Activated CD8-positive, alpha-beta memory T cell treated with anti-CD3 and anti-CD28 coated beads for 48 hours (primary cell): ENCODE measurements around the gene MKX.
"Not testable (repeated sequence)": the region's sequence is repeated elsewhere in the genome, so short reads cannot be mapped to it uniquely, and the experiment has no call there.

ENCODE experiments used
- DNase-seq, 3 experiments: peaks; one replicate each; pipeline ENCODE4 v3.0.0-alpha.2; 2020; ENCODE audit warnings: low read depth in 2 of 3, low spot score in 2 of 3

Gene MKX

GRCh38 chr10:27695088-27695487 is 50.5 kb downstream of the MKX start:
- DNase-seq = no peak

- DNase-seq = no peak
These were observed 53.0 kb downstream of the MKX start for GRCh38 chr10:27692663-27693062.

- DNase-seq = no peak
These were observed 56.6 kb downstream of the MKX start for GRCh38 chr10:27688991-27689390.

- no peak for DNase-seq
These were observed 57.3 kb downstream of the MKX start for GRCh38 chr10:27688276-27688675.

- no peak for DNase-seq
These were observed 57.9 kb downstream of the MKX start for GRCh38 chr10:27687743-27688142.

- no peak for DNase-seq
These were observed 58.3 kb downstream of the MKX start for GRCh38 chr10:27687326-27687725.

GRCh38 chr10:27685681-27686080 is 59.9 kb downstream of the MKX start:
- DNase-seq = no peak

GRCh38 chr10:27683226-27683625 is 62.4 kb downstream of the MKX start:
- DNase-seq = no peak

- DNase-seq = not testable (repeated sequence)
These were observed 63.8 kb downstream of the MKX start for GRCh38 chr10:27681795-27682194.

- DNase-seq = no peak
These were observed 64.7 kb downstream of the MKX start for GRCh38 chr10:27680691-27681605.

GRCh38 chr10:27680006-27680557 is 65.5 kb downstream of the MKX start:
- DNase-seq = no peak

- no peak for DNase-seq
These were observed 66.2 kb downstream of the MKX start for GRCh38 chr10:27679369-27679912.

GRCh38 chr10:27678166-27678565 is 67.5 kb downstream of the MKX start:
- no peak for DNase-seq

- DNase-seq = no peak
These were observed 72.6 kb downstream of the MKX start for GRCh38 chr10:27673065-27673464.

GRCh38 chr10:27671821-27672220 is 73.8 kb downstream of the MKX start:
- DNase-seq = no peak

- no peak for DNase-seq
These were observed 81.2 kb downstream of the MKX start for GRCh38 chr10:27664461-27664860.

- no peak for DNase-seq
These were observed 82.0 kb downstream of the MKX start for GRCh38 chr10:27663621-27664020.

GRCh38 chr10:27661514-27662286 is 83.9 kb downstream of the MKX start:
- no peak for DNase-seq

- no peak for DNase-seq
These were observed 84.9 kb downstream of the MKX start for GRCh38 chr10:27660711-27661110.

GRCh38 chr10:27660268-27660667 is 85.4 kb downstream of the MKX start:
- no peak for DNase-seq

- DNase-seq = no peak
These were observed 85.8 kb downstream of the MKX start for GRCh38 chr10:27659786-27660185.

GRCh38 chr10:27658788-27659187 is 86.8 kb downstream of the MKX start:
- no peak for DNase-seq
